Loucy (cell line): ENCODE results near the gene CELF4.

Experiments
- EZH2phosphoT487 ChIP-seq: fragments of 200-600 bp; IDR thresholded peaks from 2 replicates; pipeline ENCODE4 v1.6.1; 2018; ENCODE audit warnings: antibody characterized with exemption, mild to moderate bottlenecking, moderate library complexity, borderline replicate concordance
- TF ChIP-seq, protein P1 (sequence below): fragments of 200-600 bp; sonication (generic); conservative IDR thresholded peaks from 2 replicates; pipeline ENCODE4 v1.5.1; 2014; ENCODE audit warnings: mild to moderate bottlenecking, antibody characterized with exemption, low read length

DNA sequence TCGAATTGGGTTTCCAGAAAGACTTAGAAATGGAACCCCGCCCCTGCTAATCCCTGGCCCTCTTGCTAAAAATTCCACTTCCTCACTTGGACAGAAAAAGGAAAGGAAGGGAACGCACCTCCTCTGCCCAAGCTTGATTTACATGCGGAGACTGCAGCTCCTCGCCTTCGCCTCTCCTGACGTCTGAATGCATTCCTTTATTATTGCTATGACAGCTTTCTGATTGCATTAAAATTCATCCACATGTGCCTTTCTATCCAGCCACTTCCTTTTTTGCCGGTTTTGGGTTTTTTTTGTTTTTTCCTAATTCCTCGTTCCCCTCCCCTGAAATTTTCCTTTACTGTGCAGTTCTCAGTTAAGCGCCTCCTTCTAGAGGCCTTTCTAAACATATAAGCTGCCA lies 287.8 kb downstream of the CELF4 start:
- TF ChIP-seq, protein P1, sequence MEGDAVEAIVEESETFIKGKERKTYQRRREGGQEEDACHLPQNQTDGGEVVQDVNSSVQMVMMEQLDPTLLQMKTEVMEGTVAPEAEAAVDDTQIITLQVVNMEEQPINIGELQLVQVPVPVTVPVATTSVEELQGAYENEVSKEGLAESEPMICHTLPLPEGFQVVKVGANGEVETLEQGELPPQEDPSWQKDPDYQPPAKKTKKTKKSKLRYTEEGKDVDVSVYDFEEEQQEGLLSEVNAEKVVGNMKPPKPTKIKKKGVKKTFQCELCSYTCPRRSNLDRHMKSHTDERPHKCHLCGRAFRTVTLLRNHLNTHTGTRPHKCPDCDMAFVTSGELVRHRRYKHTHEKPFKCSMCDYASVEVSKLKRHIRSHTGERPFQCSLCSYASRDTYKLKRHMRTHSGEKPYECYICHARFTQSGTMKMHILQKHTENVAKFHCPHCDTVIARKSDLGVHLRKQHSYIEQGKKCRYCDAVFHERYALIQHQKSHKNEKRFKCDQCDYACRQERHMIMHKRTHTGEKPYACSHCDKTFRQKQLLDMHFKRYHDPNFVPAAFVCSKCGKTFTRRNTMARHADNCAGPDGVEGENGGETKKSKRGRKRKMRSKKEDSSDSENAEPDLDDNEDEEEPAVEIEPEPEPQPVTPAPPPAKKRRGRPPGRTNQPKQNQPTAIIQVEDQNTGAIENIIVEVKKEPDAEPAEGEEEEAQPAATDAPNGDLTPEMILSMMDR = no peak
- TF ChIP-seq EZH2phosphoT487 = no peak
